GM19324 (cell line): ENCODE results near the gene TMEM229B.

Experiments used
- ATAC-seq: cut with Tn5 transposase; IDR thresholded peaks from one replicate; pipeline ENCODE4 v1.9.1; 2021; ENCODE audit warnings: mild to moderate bottlenecking, moderate library complexity; ENCODE audit not compliant: unreplicated experiment, low FRiP score

Gene TMEM229B

DNA sequence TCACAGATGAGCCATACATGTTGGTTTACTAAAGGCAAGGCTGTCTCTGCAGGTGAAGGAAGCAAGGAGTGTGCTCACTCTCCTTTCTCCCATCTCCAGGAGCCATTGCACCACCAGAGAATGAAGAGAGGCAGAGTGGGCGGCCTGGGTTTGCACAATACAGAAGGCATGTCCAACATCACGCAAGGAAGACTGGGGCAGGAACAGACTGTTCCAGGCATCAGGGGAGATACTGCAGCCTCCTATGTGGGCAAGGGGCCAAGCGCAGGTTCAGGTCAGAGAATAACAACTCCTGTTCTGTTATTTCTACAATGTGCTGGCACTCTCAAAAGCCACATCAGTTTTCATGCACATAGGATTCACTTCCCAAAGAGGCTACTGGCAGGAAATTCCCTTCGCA, 1.7 kb upstream of the TMEM229B start:
- no peak for ATAC-seq

DNA sequence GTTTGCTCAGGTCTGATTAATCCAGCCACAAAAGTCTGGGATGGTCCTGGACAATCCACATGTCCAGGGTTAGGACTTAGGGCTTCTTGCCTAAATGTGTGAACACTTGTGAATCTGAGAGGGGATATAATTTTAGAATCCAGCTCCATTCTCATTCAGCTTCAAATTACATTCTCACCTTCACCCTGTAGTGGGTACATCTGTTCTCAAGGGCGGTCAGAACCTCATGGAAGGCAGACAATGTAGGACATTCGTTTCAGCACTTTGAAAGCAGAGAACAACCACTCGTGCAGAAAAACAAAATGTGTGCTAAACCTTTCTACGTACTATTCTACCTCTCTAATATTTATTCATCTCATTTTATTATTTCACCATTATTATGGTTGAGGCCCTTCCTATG, 1.2 kb downstream of the TMEM229B start:
- no peak for ATAC-seq

DNA sequence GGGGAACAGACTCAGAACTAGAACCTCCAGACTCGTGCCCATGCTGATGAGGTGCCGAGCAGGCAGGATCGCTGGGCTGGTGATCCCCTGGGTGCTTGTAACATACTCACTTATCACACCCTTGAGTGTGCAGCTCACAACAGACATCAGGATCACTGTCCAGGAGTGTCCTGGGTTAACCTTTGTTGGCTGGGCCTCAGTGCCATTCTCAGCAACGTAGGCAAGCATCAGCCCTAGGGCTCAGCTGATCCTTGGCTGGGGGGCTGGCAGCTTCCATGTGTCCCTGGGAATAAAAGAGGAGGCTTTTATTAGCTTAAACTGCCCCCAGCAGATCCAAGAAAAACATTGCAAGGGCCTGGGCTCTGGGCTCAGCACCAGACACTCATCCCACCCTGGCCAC, 1.6 kb downstream of the TMEM229B start:
- ATAC-seq: no peak

DNA sequence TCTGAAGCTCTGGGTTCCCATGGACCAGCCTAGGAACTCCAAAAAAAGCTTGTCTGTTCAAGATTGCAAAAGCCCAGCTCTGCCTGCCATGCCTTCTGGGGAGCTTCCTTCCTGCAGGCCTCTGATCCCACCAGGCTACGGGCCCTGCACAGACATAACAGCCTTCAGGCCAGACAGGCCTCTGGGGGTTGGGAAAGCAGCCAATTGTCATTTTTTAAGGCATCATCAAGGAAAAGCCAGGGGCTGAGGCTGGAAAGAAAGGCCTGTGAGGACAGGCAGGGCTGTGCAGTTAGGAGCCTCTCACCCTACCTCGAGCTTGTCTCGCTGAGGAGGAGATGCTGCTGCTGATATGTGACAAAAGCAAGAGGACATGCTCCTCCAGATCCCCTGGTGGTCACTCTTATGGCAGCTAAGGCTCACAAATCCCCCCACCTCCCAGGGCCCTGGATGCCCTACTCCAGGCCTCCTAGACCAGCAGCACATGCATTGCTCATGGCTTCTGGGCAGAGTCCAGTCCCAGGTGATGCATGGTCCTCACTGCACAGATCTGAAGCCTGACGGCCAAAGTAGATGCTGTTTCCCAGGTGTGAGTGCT, 2.9 kb downstream of the TMEM229B start:
- ATAC-seq: no peak

DNA sequence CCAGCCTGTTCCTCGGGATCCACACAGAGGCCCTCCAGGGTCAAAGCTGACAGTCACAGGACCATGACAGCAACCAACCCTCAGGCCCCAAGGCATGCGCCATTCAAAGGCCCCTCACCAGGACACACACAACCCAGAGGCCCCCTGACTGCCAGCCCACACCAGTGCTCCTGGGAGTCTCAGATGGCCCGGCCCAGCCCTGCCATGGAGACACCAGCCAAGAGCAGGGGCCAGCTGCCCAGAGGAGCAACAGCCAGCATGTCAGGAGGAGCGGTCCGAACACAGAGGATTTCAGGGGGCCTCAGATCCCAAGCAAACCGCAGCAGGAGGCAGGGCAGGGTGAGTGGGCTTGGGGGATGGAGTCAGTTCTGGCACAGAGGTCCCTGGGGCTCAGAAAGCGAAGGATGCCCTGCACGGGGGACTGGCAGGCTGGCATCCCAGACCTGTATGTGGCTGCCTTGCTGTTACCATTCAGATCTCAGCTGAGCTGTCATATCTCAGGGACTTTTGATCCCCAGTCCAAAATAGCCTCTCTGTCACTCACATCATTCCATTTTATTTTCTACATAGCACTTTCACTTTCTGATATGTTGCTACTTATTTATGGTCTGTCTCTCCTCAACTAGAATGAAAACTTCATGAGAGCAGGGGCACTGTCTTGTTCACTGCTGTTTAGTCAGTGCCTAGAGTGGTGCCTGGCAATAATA, 4.8 kb downstream of the TMEM229B start:
- ATAC-seq: no peak

GRCh38 chr14:67482231-67483164, 6.0 kb downstream of the TMEM229B start:
- ATAC-seq: no peak

DNA sequence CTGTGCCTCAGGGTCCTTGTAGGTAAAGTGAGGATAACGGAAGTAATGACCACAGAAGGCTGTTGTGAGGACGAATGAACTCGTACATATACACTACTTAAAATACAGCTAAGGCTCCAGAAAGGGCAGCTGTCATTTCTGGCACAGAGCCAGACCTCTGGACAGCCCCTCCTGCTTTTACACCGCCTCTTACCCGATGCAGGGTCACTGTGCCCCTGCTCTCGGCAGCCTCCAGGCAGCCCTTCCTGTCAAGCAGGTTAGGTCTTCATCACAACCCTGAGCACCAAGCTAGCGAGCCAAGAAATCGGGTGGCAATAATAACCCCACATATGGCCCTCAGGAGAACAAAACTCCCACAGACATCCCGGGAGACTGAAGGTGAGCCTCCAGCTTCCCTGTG, 8.5 kb downstream of the TMEM229B start:
- no peak for ATAC-seq

GRCh38 chr14:67478800-67479084, 9.8 kb downstream of the TMEM229B start:
- ATAC-seq: no peak

GRCh38 chr14:67477926-67478799, 10.4 kb downstream of the TMEM229B start:
- ATAC-seq: no peak

- no peak for ATAC-seq
Measured at GRCh38 chr14:67474366-67474765, 14.2 kb downstream of the TMEM229B start.

GRCh38 chr14:67473290-67474082, 15.0 kb downstream of the TMEM229B start:
- no peak for ATAC-seq

- no peak for ATAC-seq
Measured at GRCh38 chr14:67472726-67473125, 15.8 kb downstream of the TMEM229B start.

DNA sequence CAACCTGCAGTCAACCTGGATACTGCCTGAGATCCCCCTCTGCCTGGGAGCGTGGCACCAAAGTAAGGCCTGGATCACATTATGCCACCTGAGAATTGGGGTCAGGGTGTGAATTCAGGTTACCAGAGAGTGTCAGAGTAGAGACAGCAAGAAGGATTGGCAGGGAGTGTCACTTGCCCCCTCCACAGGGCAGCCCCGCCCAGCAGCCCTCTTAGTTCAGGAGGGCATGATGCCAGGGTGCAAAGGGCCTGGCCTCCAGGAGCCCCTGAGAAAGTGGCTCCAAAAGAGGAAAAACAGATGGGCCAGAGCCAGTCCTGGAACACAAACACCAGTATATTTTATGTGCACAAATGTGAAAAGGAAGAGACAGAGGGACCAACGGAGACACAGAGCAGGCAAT, 18.6 kb downstream of the TMEM229B start:
- no peak for ATAC-seq

DNA sequence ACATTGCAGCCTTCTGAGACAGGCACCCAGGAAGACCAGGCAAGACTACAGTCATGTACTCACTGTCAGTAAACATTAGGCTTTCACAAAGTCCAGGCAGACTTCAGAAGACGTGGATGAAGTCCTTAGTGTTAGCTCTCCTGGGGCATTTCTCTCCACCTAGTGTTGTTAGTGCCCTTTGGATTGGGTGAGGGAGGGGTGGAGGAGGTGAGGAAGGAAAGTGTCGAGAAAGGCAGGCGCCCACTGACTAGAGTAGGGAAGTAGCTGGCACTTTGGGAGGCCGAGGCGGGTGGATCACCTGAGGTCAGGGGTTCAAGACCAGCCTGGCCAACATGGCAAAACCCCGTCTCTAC, 20.2 kb downstream of the TMEM229B start:
- ATAC-seq: no peak

GRCh38 chr14:67467134-67467533, 21.4 kb downstream of the TMEM229B start:
- no peak for ATAC-seq

- ATAC-seq: no peak
Measured at GRCh38 chr14:67464879-67465278, 23.6 kb downstream of the TMEM229B start.

DNA sequence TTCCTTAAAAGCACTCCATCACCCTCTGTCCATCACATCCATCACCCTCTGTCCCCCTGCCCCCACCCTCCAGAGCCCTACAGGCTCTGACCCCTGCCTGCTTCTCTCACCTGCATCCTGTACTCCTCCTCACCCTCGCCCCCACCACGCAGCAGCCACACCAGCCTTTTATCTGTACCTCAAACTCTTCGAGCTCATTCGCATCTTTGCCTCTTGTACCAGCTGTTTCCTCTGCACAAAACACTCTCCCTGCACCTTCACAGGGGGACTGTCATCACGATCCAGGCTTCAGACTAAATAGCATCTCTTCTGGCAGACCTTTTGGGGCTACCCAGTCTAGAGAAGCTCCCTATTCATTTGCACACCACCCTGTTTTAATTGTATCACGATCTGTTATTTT, 24.1 kb downstream of the TMEM229B start:
- ATAC-seq: no peak

DNA sequence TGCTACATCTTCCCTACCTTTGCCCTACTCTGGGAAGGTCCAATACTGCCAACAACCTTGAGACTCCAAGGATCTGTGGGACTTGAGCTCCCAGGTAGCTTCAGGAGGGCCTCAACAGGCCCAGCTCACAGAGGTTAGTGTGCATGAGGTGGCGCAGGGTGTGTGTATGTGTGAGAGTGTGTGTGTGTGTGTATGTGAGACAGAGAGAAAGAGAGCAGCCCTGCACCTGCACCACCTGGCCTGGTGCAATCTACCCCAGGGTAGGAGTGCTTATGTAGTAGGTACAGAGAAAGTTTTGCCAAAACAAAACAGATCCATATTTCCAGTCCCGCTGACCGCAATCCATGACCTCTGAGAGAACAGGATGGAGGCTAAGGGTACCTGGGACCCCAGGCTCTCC, 24.6 kb downstream of the TMEM229B start:
- ATAC-seq: no peak

- ATAC-seq: no peak
Measured at GRCh38 chr14:67461996-67462395, 26.5 kb downstream of the TMEM229B start.
